OCI-LY7 (cell line): Measurements from ENCODE around the gene MIP. TPM values are rescaled to one million over a fixed set of nuclear protein-coding genes. Genes with fewer than 3 reads are reported as not detected.

Experiments
- BruUV-seq: library from RNA; stranded (reverse); fragments of 400-500 nt; replicated peaks from 2 replicates; lab custom pipeline; 2021; lab: Mats Ljungman, UMichigan
- CTCF ChIA-PET: fragments of 300-600 bp; sonication (Branson Sonifier 250); formaldehyde crosslinking; loops from one replicate; lab custom pipeline; 2022; ENCODE audit warnings: antibody characterized with exemption; ENCODE audit not compliant: unreplicated experiment; lab: Charles Lee
- POLR2A ChIA-PET: fragments of 300-600 bp; sonication (Branson Sonifier 250); formaldehyde crosslinking; loops from one replicate; lab custom pipeline; 2022; ENCODE audit warnings: antibody characterized with exemption; lab: Charles Lee
- DNase-seq: peaks from one replicate; pipeline ENCODE4 v3.0.0-alpha.2; 2015; ENCODE audit warnings: low spot score
- H2AFZ ChIP-seq: fragments of 200-600 bp; sonication (generic), shearing (Covaris generic); 2 replicates; pipeline ENCODE4 v1.6.1; 2014; ENCODE audit warnings: mild to moderate bottlenecking, antibody characterized with exemption, low read length, moderate library complexity
- H3K27ac ChIP-seq: fragments of 200-600 bp; sonication (generic); 2 replicates; pipeline ENCODE4 v1.5.1; 2014; ENCODE audit warnings: mixed run types, low read depth, mild to moderate bottlenecking, moderate library complexity, low read length, inconsistent platforms; ENCODE audit not compliant: poor library complexity, severe bottlenecking
- H3K36me3 ChIP-seq: fragments of 200-600 bp; sonication (generic); 2 replicates; pipeline ENCODE4 v1.6.1; 2014; ENCODE audit warnings: mild to moderate bottlenecking, antibody characterized with exemption, low read length, moderate library complexity, mixed read lengths; ENCODE audit not compliant: insufficient read depth
- H3K4me1 ChIP-seq: fragments of 200-600 bp; sonication (generic); 2 replicates; pipeline ENCODE4 v1.5.1; 2014; ENCODE audit warnings: mild to moderate bottlenecking, low read length; ENCODE audit not compliant: insufficient read depth, poor library complexity, severe bottlenecking
- H3K4me2 ChIP-seq: fragments of 200-600 bp; sonication (generic); 2 replicates; pipeline ENCODE4 v1.6.1; 2014; ENCODE audit warnings: mild to moderate bottlenecking, low read length
- H3K4me3 ChIP-seq: fragments of 200-600 bp; sonication (generic); 2 replicates; pipeline ENCODE4 v1.5.1; 2014; ENCODE audit warnings: mild to moderate bottlenecking, low read depth, low read length; ENCODE audit not compliant: poor library complexity, severe bottlenecking
- H3K79me2 ChIP-seq: fragments of 200-600 bp; sonication (generic); 2 replicates; pipeline ENCODE4 v1.6.1; 2016; ENCODE audit warnings: low read depth, mild to moderate bottlenecking, low read length, moderate library complexity, mixed read lengths; ENCODE audit not compliant: insufficient read depth
- H3K9me2 ChIP-seq: fragments of 200-600 bp; sonication (generic); 2 replicates; pipeline ENCODE4 v1.6.1; 2016; ENCODE audit warnings: mild to moderate bottlenecking, low read length, mixed read lengths; ENCODE audit not compliant: insufficient read depth
- H3K9me3 ChIP-seq: fragments of 200-600 bp; sonication (generic); 2 replicates; pipeline ENCODE4 v1.6.1; 2014; ENCODE audit warnings: mild to moderate bottlenecking, mixed run types, low read length, mixed read lengths
- H4K20me1 ChIP-seq: fragments of 200-600 bp; sonication (generic); 2 replicates; pipeline ENCODE4 v1.6.1; 2014; ENCODE audit warnings: mild to moderate bottlenecking, antibody characterized with exemption, low read length, moderate library complexity, mixed read lengths; ENCODE audit not compliant: insufficient read depth
- CTCF ChIP-seq: fragments of 200-600 bp; sonication (generic); conservative IDR thresholded peaks from 2 replicates; pipeline ENCODE4 v1.5.1; 2014; ENCODE audit warnings: mild to moderate bottlenecking, antibody characterized with exemption, low read length, moderate library complexity, mixed read lengths
- EZH2phosphoT487 ChIP-seq: fragments of 200-600 bp; sonication (generic); IDR thresholded peaks from 2 replicates; pipeline ENCODE4 v1.6.1; 2018; ENCODE audit warnings: low read depth, borderline replicate concordance, mild to moderate bottlenecking, mixed run types, antibody characterized with exemption, low read length, moderate library complexity, mixed read lengths
- intact Hi-C: fragments of 100-400 bp; cut with micrococcal nuclease; formaldehyde crosslinking; loops from one replicate; pipeline ENCODE4 v1.10.0; 2022; ENCODE audit not compliant: unreplicated experiment
- total RNA-seq, 2 experiments: library from RNA; depleted of rRNA in 1 of 2; stranded (reverse); fragments of >200 nt in 1 of 2; shearing (Covaris generic) in 1 of 2; gene quantifications; 2 replicates each; pipeline ENCODE4 v1.2.3, GENCODE V29; 2014 to 2022

MIP gene
- total RNA-seq, 2 experiments from 2014 or later, result 0.57 TPM; not detected in 1

GRCh38 chr12:56413392-56413791 lies 41.1 kb downstream of the MIP start:
- no peak for DNase-seq
- Histone ChIP-seq H3K4me3 (no peak overlapping the region), H3K9me2 (no peaks in the 10 kb centered on the region), H3K4me1 (no peaks in the 10 kb centered on the region), H3K79me2 (no peaks in the 10 kb centered on the region), H4K20me1 (no peaks in the 10 kb centered on the region), H2AFZ (no peak overlapping the region), H3K36me3 (peaks cover 64% of the 10 kb centered on the region), H3K9me3 (no peaks in the 10 kb centered on the region), H3K27ac (no peak overlapping the region), H3K4me2 (no peak overlapping the region)
- ChIA-PET CTCF (no interaction called here), POLR2A (no interaction called here)
- TF ChIP-seq EZH2phosphoT487 (no peak), CTCF (no peak)
- intact Hi-C loops, result no loop called here
- no TSS peak for BruUV-seq

- TF ChIP-seq CTCF, result no peak
- no peak for TF ChIP-seq EZH2phosphoT487
- H3K9me2 ChIP-seq, result no peaks in the 10 kb centered on the region
Observed at GRCh38 chr12:56411781-56412639, 42.4 kb downstream of the MIP start.

GRCh38 chr12:56410768-56411167 lies 43.7 kb downstream of the MIP start:
- no peaks in the 10 kb centered on the region for H3K79me2 ChIP-seq
- no peak overlapping the region for H3K27ac ChIP-seq
- H3K9me2 ChIP-seq, result no peaks in the 10 kb centered on the region
- ChIA-PET CTCF (no interaction called here), POLR2A (no interaction called here)
- TF ChIP-seq EZH2phosphoT487, result no peak
- no peak for TF ChIP-seq CTCF
- no peaks in the 10 kb centered on the region for H4K20me1 ChIP-seq
- DNase-seq, result no peak
- H2AFZ ChIP-seq, result no peak overlapping the region
- intact Hi-C loops, result no loop called here
- no TSS peak for BruUV-seq
- H3K36me3 ChIP-seq, result peaks cover 37% of the 10 kb centered on the region
- no peak overlapping the region for H3K4me2 ChIP-seq
- H3K9me3 ChIP-seq, result no peaks in the 10 kb centered on the region
- H3K4me1 ChIP-seq, result no peaks in the 10 kb centered on the region
- no peak overlapping the region for H3K4me3 ChIP-seq

More at GRCh38 chr12:56411781-56412639, 42.4 kb downstream of the MIP start:
- DNase-seq, result no peak
- H3K79me2 ChIP-seq, result no peaks in the 10 kb centered on the region
- no peaks in the 10 kb centered on the region for H3K4me1 ChIP-seq
- BruUV-seq, result no TSS peak
- H3K9me3 ChIP-seq, result no peaks in the 10 kb centered on the region
- POLR2A ChIA-PET, result interaction anchor here (0.6 to 1.3 kb wide), 4 partner anchors 27 to 56 kb away, joined by 3 to 4 read pairs (median 4); partner anchors contain the start of gene TIMELESS
- no peaks in the 10 kb centered on the region for H4K20me1 ChIP-seq
- H3K4me3 ChIP-seq, result no peak overlapping the region
- H3K27ac ChIP-seq, result no peak overlapping the region
- H3K4me2 ChIP-seq, result no peak overlapping the region
- intact Hi-C loops, result no loop called here
- no peak overlapping the region for H2AFZ ChIP-seq
- CTCF ChIA-PET, result no interaction called here
- H3K36me3 ChIP-seq, result peaks cover 50% of the 10 kb centered on the region
